K562 (cell line): ENCODE results near the gene TTC24. TPM values are rescaled to one million over a fixed set of nuclear protein-coding genes. Genes with fewer than 3 reads are reported as not detected.

Experiments
- ARID3B ChIP-seq: fragments of 250-450 bp; sonication (Bioruptor Pico); IDR thresholded peaks from 2 replicates; pipeline ENCODE4 v1.4.0; 2020; ENCODE audit warnings: borderline replicate concordance
- ASH1L ChIP-seq: fragments of 450-650 bp; IDR thresholded peaks from 2 replicates; pipeline ENCODE4 v1.6.1; 2018; ENCODE audit warnings: borderline replicate concordance, mild to moderate bottlenecking, low read depth; ENCODE audit not compliant: partially characterized antibody
- ATF1 ChIP-seq, 2 experiments: fragments of 450-650 bp in 1 of 2; IDR thresholded peaks; 2 replicates each; pipeline ENCODE4 v1.6.1; 2016; ENCODE audit warnings: missing compliant biosample characterization in 1 of 2, missing genetic modification characterization in 1 of 2
- E2F8 ChIP-seq: fragments of 450-650 bp; IDR thresholded peaks from 2 replicates; pipeline ENCODE4 v1.7.1; 2018; ENCODE audit warnings: mild to moderate bottlenecking, low read depth; ENCODE audit not compliant: partially characterized antibody
- EWSR1 ChIP-seq: fragments of 450-650 bp; IDR thresholded peaks from 2 replicates; pipeline ENCODE4 v1.6.1; 2018; ENCODE audit warnings: borderline replicate concordance, mild to moderate bottlenecking, low read depth, moderate library complexity; ENCODE audit not compliant: partially characterized antibody
- FOXM1 ChIP-seq, 2 experiments: fragments of 450-650 bp in 1 of 2; sonication (generic) in 1 of 2; formaldehyde crosslinking in 1 of 2; IDR thresholded peaks; 2 replicates each; pipeline versions ENCODE4 v1.6.1 to v1.9.0; 2017 to 2022; ENCODE audit warnings: low read depth in 2 of 2, mild to moderate bottlenecking in 2 of 2, missing genetic modification reagents in 1 of 2, moderate library complexity in 1 of 2
- GATAD2A ChIP-seq: fragments of 450-650 bp; IDR thresholded peaks from 2 replicates; pipeline ENCODE4 v1.6.1; 2017
- KDM5B ChIP-seq: fragments of 200-600 bp; sonication (generic); IDR thresholded peaks from 2 replicates; pipeline ENCODE4 v1.6.1; 2012; ENCODE audit warnings: low read depth, mild to moderate bottlenecking, moderate library complexity, low read length, control low read depth, inconsistent platforms; ENCODE audit not compliant: insufficient replicate concordance
- MAX ChIP-seq: sonication (generic); formaldehyde crosslinking; IDR thresholded peaks from 2 replicates; pipeline ENCODE4 v1.9.0; 2022; ENCODE audit warnings: mild to moderate bottlenecking, missing genetic modification reagents
- MTA1 ChIP-seq: fragments of 450-650 bp; IDR thresholded peaks from 2 replicates; pipeline ENCODE4 v1.6.1; 2017; ENCODE audit warnings: borderline replicate concordance
- NFATC3 ChIP-seq: fragments of 450-650 bp; IDR thresholded peaks from 2 replicates; pipeline ENCODE4 v1.6.1; 2017; ENCODE audit warnings: mild to moderate bottlenecking
- NFIC ChIP-seq: fragments of 450-650 bp; IDR thresholded peaks from 2 replicates; pipeline ENCODE4 v1.6.1; 2017; ENCODE audit warnings: mild to moderate bottlenecking, inconsistent platforms
- POLR2G ChIP-seq: fragments of 200-400 bp; formaldehyde crosslinking; IDR thresholded peaks from 2 replicates; pipeline ENCODE4 v1.6.1; 2017; ENCODE audit warnings: low read depth, mild to moderate bottlenecking, antibody characterized with exemption, low read length, moderate library complexity
- PTTG1 ChIP-seq: fragments of 450-650 bp; IDR thresholded peaks from 2 replicates; pipeline ENCODE4 v1.6.1; 2016; ENCODE audit warnings: low read depth, mild to moderate bottlenecking, missing genetic modification characterization, missing compliant biosample characterization
- RFX1 ChIP-seq: fragments of 450-650 bp; IDR thresholded peaks from 2 replicates; pipeline ENCODE4 v1.6.1; 2016; ENCODE audit warnings: mild to moderate bottlenecking, moderate library complexity
- SMARCA4 ChIP-seq: fragments of 450-650 bp; IDR thresholded peaks from 2 replicates; pipeline ENCODE4 v1.6.1; 2016
- SNIP1 ChIP-seq: fragments of 450-650 bp; IDR thresholded peaks from 2 replicates; pipeline ENCODE4 v1.7.1; 2017; ENCODE audit warnings: low read depth, mild to moderate bottlenecking
- ZBTB8A ChIP-seq: fragments of 450-650 bp; IDR thresholded peaks from 2 replicates; pipeline ENCODE4 v1.6.1; 2018; ENCODE audit warnings: mild to moderate bottlenecking, moderate library complexity; ENCODE audit not compliant: partially characterized antibody
- ZNF146 ChIP-seq: IDR thresholded peaks from one replicate; pipeline ENCODE4 v1.6.1; 2018; ENCODE audit warnings: missing compliant biosample characterization; ENCODE audit not compliant: unreplicated experiment
- ZNF274 ChIP-seq: IDR thresholded peaks from 2 replicates; pipeline ENCODE4 v1.6.1; 2011; ENCODE audit warnings: low read depth, mild to moderate bottlenecking, low read length, moderate library complexity, borderline replicate concordance
- ZNF316 ChIP-seq: fragments of 450-650 bp; IDR thresholded peaks from 2 replicates; pipeline ENCODE4 v1.6.1; 2016
- ZNF395 ChIP-seq: fragments of 200-800 bp; sonication (Bioruptor generic); IDR thresholded peaks from 2 replicates; pipeline ENCODE4 v1.6.1; 2017; ENCODE audit warnings: missing genetic modification characterization, missing compliant biosample characterization
- ZNF668 ChIP-seq: fragments of 250-450 bp; sonication (Bioruptor Pico); IDR thresholded peaks from 2 replicates; pipeline ENCODE4 v1.8.0; 2022; ENCODE audit warnings: mild to moderate bottlenecking, inconsistent platforms
- ZNF75A ChIP-seq: fragments of 450-650 bp; formaldehyde crosslinking; IDR thresholded peaks from 2 replicates; pipeline ENCODE4 v1.4.0; 2020; ENCODE audit warnings: mild to moderate bottlenecking
- polyA plus RNA-seq, 8 experiments: library from polyadenylated mRNA; depleted of rRNA in 4 of 8; stranded (reverse) in 5 of 8; unstranded in 3 of 8; fragments of >200 nt; fragmentation: Nextera tagmentation in 2 of 8; fragmentation: Illumina TruSeq in 1 of 8; extraction: Ambion mirVana in 2 of 8; extraction: Trizol in 1 of 8; gene quantifications; 2 replicates each; pipeline versions ENCODE4 v1.2.1 to v1.2.3, GENCODE V29; 2011 to 2014; ENCODE audit warnings: inconsistent platforms in 1 of 8, missing spikeins in 1 of 8
- total RNA-seq, 7 experiments: library from RNA; depleted of rRNA in 6 of 7; stranded (reverse); fragments of >200 nt in 6 of 7; fragmentation: Illumina TruSeq in 2 of 7; extraction: Trizol in 2 of 7; gene quantifications; 2 replicates each; pipeline versions ENCODE4 v1.2.1 to v1.2.3, GENCODE V29; 2011 to 2021; ENCODE audit warnings: low replicate concordance in 1 of 7

The TTC24 gene
- total and polyA plus RNA-seq, 9 of the 15 experiments (the other 6 are each of a cell fraction or from before 2014, with no cell fraction given): not detected

- TF ChIP-seq E2F8: no peak
- TF ChIP-seq ZBTB8A: no peak
- TF ChIP-seq ZNF75A (CRISPR knock-in tag): no peak
- no peak for TF ChIP-seq ZNF316
- peak; percentile 42 for TF ChIP-seq NFIC
- no peak for TF ChIP-seq PTTG1
- peak; percentile 23 for TF ChIP-seq KDM5B
- no peak for TF ChIP-seq ZNF668 (CRISPR knock-in tag)
- TF ChIP-seq ASH1L: no peak
- no peak for TF ChIP-seq FOXM1 (IDR thresholded peaks at IDR 0.05; ENCODE audit: low read depth)
- TF ChIP-seq FOXM1 (CRISPR knock-in tag; IDR thresholded peaks at IDR 0.05; ENCODE audit: low read depth): no peak
- no peak for TF ChIP-seq SNIP1
- TF ChIP-seq EWSR1: no peak
- TF ChIP-seq MAX: peak; percentile 41; the same call in 1 of the 2 replicates
- TF ChIP-seq NFATC3: no peak
- peak; percentile 41; the same call in 1 of the 2 replicates for TF ChIP-seq GATAD2A
- TF ChIP-seq ZNF274: no peak
- TF ChIP-seq ATF1 (CRISPR knock-in tag; IDR thresholded peaks at IDR 0.05): no peak
- TF ChIP-seq ATF1 (tag; IDR thresholded peaks at IDR 0.05): no peak
- peak; percentile 45; the same call in 1 of the 2 replicates for TF ChIP-seq MTA1
- no peak for TF ChIP-seq RFX1
- no peak for TF ChIP-seq ZNF146
- no peak for TF ChIP-seq SMARCA4
- no peak for TF ChIP-seq ZNF395 (CRISPR knock-in tag)
- TF ChIP-seq ARID3B: no peak
- peak; percentile 22; the same call in 1 of the 2 replicates for TF ChIP-seq POLR2G
Observed at GRCh38 chr1:156625436-156626078, 46.0 kb downstream of the TTC24 start (continued).
